ENCODE results near the gene MPP4.
A peak's percentile ranks its signal among the peaks of the same experiment; 100 is the strongest.

Gene MPP4

DNA sequence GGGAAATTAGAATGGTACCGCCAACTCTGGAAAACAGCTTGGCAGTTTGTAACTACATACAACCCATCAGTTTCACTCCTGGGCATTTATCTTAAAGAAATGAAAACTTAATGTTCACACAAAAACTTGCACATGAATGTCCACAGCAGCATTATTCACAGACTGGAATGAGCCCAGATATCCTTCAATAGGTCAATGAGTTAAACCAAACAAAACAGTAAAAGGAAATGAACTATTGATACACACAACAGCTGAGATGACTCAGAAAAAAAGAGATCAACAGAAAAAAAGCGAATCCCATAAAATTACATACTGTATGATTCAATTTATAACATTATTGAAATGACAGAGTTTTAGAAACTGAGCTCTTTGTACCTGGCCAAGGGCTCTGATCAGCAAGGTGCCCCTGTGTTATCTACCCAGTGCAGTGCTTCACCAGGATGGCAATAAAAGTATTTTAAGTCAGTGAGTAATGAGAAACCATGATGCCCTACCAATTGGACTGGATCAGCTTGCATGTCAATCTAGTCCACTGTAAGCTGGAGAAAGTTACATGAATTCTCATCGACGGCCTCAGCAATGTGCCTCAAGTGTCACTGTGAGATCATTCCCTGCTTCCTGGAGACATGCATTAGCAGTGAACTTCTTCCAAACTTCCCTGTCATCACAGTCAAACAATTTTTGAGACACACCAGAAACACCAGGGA, 77.0 kb downstream of the MPP4 start:
- DNase-seq, result no peak

DNA sequence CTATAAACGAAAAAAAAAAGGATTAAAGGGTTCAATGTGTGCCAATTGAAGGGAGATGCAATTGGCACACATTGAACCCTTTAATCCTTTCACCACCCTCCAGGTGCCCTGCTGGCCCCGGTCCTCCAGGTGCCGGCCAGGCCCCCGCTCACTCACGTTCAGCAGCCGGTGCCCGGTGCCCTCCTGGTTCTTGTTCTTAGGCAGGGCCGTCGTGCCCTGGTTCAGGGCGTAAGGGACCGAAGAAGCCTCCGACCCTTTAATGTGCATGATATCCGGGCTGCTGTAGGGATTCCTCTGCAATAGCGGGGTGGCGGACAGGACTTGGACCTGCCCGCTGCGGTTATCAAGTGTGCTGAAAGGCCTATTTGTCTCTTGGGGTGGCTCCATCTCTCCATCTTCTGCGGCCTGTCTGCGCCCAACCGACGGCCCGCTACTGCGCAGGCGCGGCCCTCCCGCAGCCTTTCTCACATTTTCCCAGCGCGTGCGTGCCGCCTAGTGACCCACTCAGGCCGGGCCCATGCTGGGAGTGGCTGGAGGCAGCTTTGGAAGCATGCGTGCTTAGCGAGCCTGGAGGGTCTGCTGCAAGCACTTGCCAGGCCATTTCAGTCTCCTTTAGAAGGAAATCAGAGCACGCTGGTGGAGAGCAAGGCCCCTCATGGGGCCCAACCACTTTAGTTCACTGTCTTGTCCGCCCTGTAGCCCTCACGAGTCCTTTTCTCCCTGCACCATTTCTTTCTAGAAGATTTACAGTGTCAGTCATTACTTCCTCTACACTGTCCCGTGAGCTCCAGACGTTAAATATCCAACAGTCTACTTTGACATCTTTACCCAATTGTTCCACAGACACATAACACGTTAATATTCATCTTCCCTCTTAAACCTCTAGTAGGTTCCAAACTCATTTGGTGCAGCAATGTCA, 79.4 kb downstream of the MPP4 start:
- DNase-seq, result peak; percentile 12

DNA sequence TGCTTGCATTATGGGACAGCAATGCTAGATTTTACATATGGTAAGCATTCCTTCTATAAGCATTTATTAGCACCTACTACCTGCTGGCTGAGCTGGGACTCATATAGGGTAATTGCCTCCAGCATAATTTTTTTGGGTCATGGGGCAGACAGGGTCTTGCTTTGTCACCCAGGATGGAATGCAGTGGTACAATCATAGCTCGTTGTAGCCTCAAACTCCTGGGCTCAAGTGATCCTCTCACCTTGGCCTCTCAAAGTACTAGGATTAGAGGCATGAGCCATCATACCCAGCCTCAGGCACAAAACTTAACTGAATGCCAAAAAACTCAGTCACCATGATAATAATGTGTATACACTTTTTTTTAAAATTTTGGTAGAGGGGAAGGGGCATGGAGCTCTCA, 90.4 kb downstream of the MPP4 start:
- no peak for DNase-seq

DNA sequence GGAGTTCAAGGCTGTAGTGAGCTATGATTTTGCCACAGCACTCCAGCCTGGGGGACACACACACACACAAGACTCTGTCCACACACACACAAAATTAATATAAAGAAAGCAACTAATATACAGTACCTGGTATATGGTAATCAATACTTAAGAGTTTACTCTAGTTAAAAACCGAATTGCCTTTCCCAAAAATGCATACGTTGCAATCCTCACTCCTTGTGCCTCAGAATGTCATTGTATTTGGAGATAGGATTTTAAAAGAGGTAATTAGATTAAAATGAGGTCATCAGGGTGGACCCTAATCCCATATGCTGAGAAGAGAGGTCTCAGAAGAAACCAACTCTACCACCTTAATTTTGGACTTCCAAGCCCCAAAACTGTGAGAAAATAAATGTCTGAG, 90.9 kb downstream of the MPP4 start:
- DNase-seq, result no peak

DNA sequence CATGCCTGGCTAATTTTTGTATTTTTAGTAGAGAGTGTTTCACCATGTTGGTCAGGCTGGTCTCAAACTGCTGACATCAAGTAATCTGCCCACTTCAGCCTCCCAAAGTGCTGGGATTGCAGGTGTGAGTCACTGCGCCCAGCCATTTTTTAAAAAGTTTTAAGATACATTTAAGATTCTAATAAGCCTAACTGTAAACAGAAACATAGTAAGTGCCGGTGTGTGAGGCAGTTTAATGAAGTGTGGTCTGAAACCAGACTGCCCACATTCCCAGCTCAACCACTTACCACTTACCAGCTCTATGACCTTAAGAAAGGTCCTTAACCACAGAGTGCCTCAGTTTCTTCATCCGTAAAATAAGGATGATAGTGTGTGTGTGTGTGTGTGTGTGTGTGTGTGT, 97.5 kb downstream of the MPP4 start:
- no peak for DNase-seq

DNA sequence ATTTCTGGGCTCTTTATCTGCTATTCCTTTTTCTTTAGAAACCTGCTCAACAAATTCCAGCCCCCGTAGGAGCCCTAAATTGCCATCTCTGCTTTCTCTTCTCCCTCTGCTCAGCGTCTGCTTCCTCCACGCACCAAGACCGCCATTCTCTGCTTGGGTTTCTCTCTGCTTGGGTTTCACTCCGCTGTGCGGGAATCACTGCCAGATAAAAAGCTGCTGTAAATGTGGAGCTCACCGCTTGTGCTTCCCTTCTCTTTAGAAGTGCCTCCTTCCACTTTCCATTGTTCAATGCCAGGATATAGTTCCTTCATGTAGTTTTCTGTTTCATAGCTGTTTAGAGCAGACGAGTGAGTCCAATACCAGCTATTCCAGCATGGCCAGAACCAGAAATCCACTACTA, 101.0 kb downstream of the MPP4 start:
- DNase-seq, result no peak
